Eye (tissue), 1 donor: ENCODE measurements around the gene CTNNA2.
A peak's percentile ranks its signal among the peaks of the same experiment; 100 is the strongest.
"Not testable (repeated sequence)": the region's sequence is repeated elsewhere in the genome, so short reads cannot be mapped to it uniquely, and the experiment has no call there.

ENCODE experiments used
- DNase-seq: peaks from one replicate; pipeline ENCODE4 v3.0.0-alpha.2; 2015

Gene CTNNA2

GRCh38 chr2:80166483-80167171, 653.8 kb downstream of the CTNNA2 start:
- DNase-seq: no peak

GRCh38 chr2:80167284-80167808, 654.5 kb downstream of the CTNNA2 start:
- no peak for DNase-seq

GRCh38 chr2:80168037-80168436, 655.2 kb downstream of the CTNNA2 start:
- no peak for DNase-seq

GRCh38 chr2:80168801-80169200, 656.0 kb downstream of the CTNNA2 start:
- DNase-seq: no peak

- no peak for DNase-seq
These were observed 657.2 kb downstream of the CTNNA2 start for GRCh38 chr2:80169811-80170594.

GRCh38 chr2:80185091-80185490, 672.2 kb downstream of the CTNNA2 start:
- no peak for DNase-seq

- DNase-seq: no peak
These were observed 673.4 kb downstream of the CTNNA2 start for GRCh38 chr2:80186262-80186661.

- DNase-seq: no peak
These were observed 674.3 kb downstream of the CTNNA2 start for GRCh38 chr2:80187156-80187555.

GRCh38 chr2:80190166-80190565, 677.3 kb downstream of the CTNNA2 start:
- no peak for DNase-seq

- DNase-seq: no peak
These were observed 680.7 kb downstream of the CTNNA2 start for GRCh38 chr2:80193566-80193965.

GRCh38 chr2:80195034-80195433, 682.2 kb downstream of the CTNNA2 start:
- DNase-seq: no peak

- no peak for DNase-seq
These were observed 685.2 kb downstream of the CTNNA2 start for GRCh38 chr2:80198042-80198441.

- DNase-seq: no peak
These were observed 686.7 kb downstream of the CTNNA2 start for GRCh38 chr2:80199504-80199903.

- DNase-seq: not testable (repeated sequence)
These were observed 691.1 kb downstream of the CTNNA2 start for GRCh38 chr2:80203929-80204328.

GRCh38 chr2:80205498-80205897, 692.6 kb downstream of the CTNNA2 start:
- no peak for DNase-seq

GRCh38 chr2:80209458-80209857, 696.6 kb downstream of the CTNNA2 start:
- no peak for DNase-seq

GRCh38 chr2:80217446-80217845, 704.6 kb downstream of the CTNNA2 start:
- no peak for DNase-seq

GRCh38 chr2:80222644-80223043, 709.8 kb downstream of the CTNNA2 start:
- no peak for DNase-seq

- no peak for DNase-seq
These were observed 718.6 kb downstream of the CTNNA2 start for GRCh38 chr2:80231421-80231820.

GRCh38 chr2:80233333-80233732, 720.5 kb downstream of the CTNNA2 start:
- no peak for DNase-seq

- DNase-seq: peak; percentile 37
These were observed 726.0 kb downstream of the CTNNA2 start for GRCh38 chr2:80238692-80239469.

GRCh38 chr2:80242355-80242910, 729.6 kb downstream of the CTNNA2 start:
- DNase-seq: no peak
